GM12865 (cell line): ENCODE results near the gene CALML3.

ENCODE experiments used
- DNase-seq: peaks from one replicate; pipeline ENCODE4 v3.0.0; 2010; ENCODE audit warnings: low read depth
- H3K4me3 ChIP-seq: 2 replicates; pipeline ENCODE4 v1.5.1; 2011; ENCODE audit warnings: mild to moderate bottlenecking, low read depth, low read length, control low read depth
- CTCF ChIP-seq: IDR thresholded peaks from 2 replicates; pipeline ENCODE4 v1.5.1; 2011; ENCODE audit warnings: low read length, control low read depth, low read depth, inconsistent platforms; ENCODE audit not compliant: insufficient read depth; ENCODE audit errors: missing control alignments

Gene CALML3

DNA sequence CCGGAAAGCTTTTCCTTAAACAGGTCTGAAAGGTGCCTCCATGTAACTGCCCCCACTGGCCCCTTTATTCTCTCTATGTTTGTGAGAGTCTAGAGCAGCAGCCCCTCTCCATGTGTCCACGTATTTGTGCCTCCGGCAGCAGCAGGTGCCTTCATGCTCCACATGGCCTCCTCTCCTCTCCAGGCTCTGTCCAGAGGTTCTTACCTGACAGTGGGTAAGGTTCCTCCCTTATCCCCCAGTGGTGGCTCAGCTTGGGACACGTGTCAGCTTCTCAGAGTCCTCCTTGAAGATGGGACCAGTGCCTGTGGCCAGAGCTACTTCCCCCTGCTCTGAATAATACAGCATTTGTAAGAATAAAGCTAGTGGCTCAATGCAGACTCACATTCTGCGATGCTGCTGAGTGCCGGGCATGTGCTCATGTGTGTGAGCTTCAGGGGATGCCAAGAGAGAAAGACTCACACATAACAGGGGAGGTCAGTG, 7.9 kb downstream of the CALML3 start:
- TF ChIP-seq CTCF, result no peak
- no peak for DNase-seq

GRCh38 chr10:5533098-5533731, 8.5 kb downstream of the CALML3 start:
- no peak overlapping the region for H3K4me3 ChIP-seq
- TF ChIP-seq CTCF, result no peak
- no peak for DNase-seq

More for the DNA sequence above, 7.9 kb downstream of the CALML3 start:
- H3K4me3 ChIP-seq, result no peak overlapping the region

GRCh38 chr10:5534051-5534821, 9.5 kb downstream of the CALML3 start:
- no peak overlapping the region for H3K4me3 ChIP-seq
- TF ChIP-seq CTCF, result no peak
- DNase-seq, result no peak

DNA sequence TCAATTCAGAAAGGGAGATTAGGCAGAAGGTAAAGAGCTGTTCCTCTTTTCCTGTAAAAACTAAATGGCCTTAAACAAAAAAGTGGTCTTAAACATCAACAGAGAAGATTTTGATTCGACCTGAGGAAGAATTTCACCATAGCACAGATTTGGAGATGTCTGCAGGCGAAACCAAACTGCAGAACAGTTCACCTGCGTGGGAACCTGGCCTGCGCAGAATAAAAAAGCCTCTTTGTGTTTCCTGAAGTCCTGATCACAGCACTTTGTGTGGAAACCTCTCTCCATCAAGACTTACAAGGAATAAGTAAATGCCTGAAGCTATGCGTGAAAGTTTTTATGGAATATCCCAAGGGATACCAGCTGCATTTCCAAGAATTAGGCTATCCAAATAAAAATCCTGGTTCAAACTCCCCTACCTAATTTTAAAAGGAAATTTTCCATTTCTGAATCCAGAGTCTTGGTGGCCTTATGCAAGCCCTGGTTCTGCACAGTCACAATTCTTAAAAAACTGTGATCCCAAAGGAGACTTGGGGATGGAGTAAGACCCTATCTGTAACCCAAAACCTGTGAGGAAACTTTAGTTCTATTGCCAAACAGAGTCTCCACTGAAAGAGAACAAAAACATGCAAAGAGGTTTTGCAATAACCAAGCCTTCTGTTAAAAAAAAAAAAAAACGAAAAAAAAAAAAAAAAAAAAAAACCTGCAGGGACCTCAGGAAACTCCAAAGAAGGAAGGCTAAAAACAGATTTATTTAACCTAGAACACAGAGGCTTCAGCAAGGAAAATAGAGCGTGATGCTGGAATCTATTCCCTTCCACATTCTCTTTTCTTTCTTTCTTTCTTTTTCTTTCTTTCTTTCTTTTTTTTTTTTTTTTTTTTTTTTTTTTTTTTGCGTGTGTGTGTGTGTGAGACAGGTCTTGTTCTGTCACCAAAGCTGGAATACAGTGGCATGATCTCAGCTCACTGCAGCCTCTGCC, 10.4 kb downstream of the CALML3 start:
- no peak overlapping the region for H3K4me3 ChIP-seq
- DNase-seq, result no peak
- TF ChIP-seq CTCF, result no peak

DNA sequence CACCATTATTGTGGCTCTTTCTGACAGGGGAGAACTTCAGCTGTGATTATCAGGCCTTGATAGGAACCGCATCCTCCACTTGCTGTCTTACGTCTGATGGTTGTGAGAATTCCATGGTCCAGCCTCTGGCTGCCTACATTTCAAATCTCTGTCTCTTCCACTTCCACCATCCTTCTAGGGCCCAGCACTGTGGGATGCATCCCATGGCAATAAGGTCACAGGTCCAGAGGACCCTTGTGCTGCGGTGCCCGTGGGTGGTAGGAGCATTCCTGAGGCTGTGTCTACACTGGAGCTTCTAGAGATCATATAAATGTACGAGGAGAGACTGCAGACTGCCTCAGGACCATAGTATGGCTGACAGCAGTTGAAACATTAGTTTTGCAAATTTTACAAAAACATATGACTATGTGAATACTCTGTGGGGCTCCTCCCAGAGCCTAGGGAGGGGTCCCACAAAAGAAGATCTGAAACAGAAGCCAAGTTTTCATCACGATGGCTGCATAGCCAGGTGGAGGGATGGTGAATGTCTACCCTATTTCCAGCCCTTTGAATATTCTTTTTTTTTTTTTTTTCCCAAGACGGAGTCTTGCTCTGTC, 11.8 kb downstream of the CALML3 start:
- no peak overlapping the region for H3K4me3 ChIP-seq
- DNase-seq, result no peak
- no peak for TF ChIP-seq CTCF

GRCh38 chr10:5537684-5538083, 12.9 kb downstream of the CALML3 start:
- no peak overlapping the region for H3K4me3 ChIP-seq
- no peak for DNase-seq
- no peak for TF ChIP-seq CTCF
